HFFc6 (cell line): ENCODE data around the gene MMP24. TPM values are rescaled to one million over a fixed set of nuclear protein-coding genes. Genes with fewer than 3 reads are reported as not detected.

ENCODE experiments used
- DNase-seq: peaks from one replicate; pipeline ENCODE4 v3.0.0-alpha.2; 2018
- H3K27ac Mint-ChIP-seq: 2 replicates; pipeline ENCODE4 v1.8.0; 2020; ENCODE audit warnings: mild to moderate bottlenecking, mixed read lengths
- H3K27me3 Mint-ChIP-seq: 2 replicates; pipeline ENCODE4 v1.8.0; 2021; ENCODE audit warnings: mild to moderate bottlenecking, moderate library complexity, mixed read lengths; ENCODE audit not compliant: insufficient read depth
- H3K36me3 Mint-ChIP-seq: 2 replicates; pipeline ENCODE4 v1.8.0; 2021; ENCODE audit warnings: low read depth, mixed read lengths
- H3K4me1 Mint-ChIP-seq: 2 replicates; pipeline ENCODE4 v1.8.0; 2020; ENCODE audit warnings: low read depth, mixed read lengths
- H3K4me3 Mint-ChIP-seq: 2 replicates; pipeline ENCODE4 v1.8.0; 2020; ENCODE audit warnings: mild to moderate bottlenecking, moderate library complexity, mixed read lengths
- H3K9me3 Mint-ChIP-seq: 2 replicates; pipeline ENCODE4 v1.8.0; 2020; ENCODE audit warnings: mild to moderate bottlenecking, mixed read lengths
- total RNA-seq, 6 experiments: library from RNA; stranded (reverse); fragmentation: NEBNext Ultra II Directional; extraction: Animal tissue kit (Norgen Biotek cat#: 25700); gene quantifications; 2 replicates in 1 of 6; 3 replicates in 5 of 6; pipeline ENCODE4 v1.2.3, GENCODE V29; 2021
- TF ChIP-seq, protein P1 (sequence below): fragments of 200-600 bp; sonication (generic); IDR thresholded peaks from 2 replicates; pipeline ENCODE4 v1.5.0; 2021; ENCODE audit warnings: antibody characterized with exemption, mild to moderate bottlenecking

MMP24 gene
- total RNA-seq, 6 experiments from 2014 or later, result 0.48 to 1.2 (median 0.65) TPM

GRCh38 chr20:35215066-35215956, 11.2 kb upstream of the MMP24 start:
- Mint-ChIP-seq H3K27ac (peak overlapping the region; percentile 65), H3K36me3 (no peaks in the 10 kb centered on the region), H3K27me3 (peaks cover 5% of the 10 kb centered on the region; the same call in 1 of the 2 replicates), H3K9me3 (no peaks in the 10 kb centered on the region), H3K4me3 (peak overlapping the region; percentile 41; the same call in 1 of the 2 replicates), H3K4me1 (peaks cover 29% of the 10 kb centered on the region)
- DNase-seq, result peak; percentile 82
- TF ChIP-seq, protein P1, sequence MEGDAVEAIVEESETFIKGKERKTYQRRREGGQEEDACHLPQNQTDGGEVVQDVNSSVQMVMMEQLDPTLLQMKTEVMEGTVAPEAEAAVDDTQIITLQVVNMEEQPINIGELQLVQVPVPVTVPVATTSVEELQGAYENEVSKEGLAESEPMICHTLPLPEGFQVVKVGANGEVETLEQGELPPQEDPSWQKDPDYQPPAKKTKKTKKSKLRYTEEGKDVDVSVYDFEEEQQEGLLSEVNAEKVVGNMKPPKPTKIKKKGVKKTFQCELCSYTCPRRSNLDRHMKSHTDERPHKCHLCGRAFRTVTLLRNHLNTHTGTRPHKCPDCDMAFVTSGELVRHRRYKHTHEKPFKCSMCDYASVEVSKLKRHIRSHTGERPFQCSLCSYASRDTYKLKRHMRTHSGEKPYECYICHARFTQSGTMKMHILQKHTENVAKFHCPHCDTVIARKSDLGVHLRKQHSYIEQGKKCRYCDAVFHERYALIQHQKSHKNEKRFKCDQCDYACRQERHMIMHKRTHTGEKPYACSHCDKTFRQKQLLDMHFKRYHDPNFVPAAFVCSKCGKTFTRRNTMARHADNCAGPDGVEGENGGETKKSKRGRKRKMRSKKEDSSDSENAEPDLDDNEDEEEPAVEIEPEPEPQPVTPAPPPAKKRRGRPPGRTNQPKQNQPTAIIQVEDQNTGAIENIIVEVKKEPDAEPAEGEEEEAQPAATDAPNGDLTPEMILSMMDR, result no peak

- H3K4me3 Mint-ChIP-seq, result no peak overlapping the region
- peaks cover 5% of the 10 kb centered on the region; the same call in 1 of the 2 replicates for H3K27me3 Mint-ChIP-seq
- no peak overlapping the region for H3K27ac Mint-ChIP-seq
- no peaks in the 10 kb centered on the region for H3K36me3 Mint-ChIP-seq
- TF ChIP-seq, protein P1, result no peak
- no peak for DNase-seq
- H3K4me1 Mint-ChIP-seq, result peaks cover 29% of the 10 kb centered on the region
- no peaks in the 10 kb centered on the region for H3K9me3 Mint-ChIP-seq
Observed at GRCh38 chr20:35216541-35216940, 9.9 kb upstream of the MMP24 start.

DNA sequence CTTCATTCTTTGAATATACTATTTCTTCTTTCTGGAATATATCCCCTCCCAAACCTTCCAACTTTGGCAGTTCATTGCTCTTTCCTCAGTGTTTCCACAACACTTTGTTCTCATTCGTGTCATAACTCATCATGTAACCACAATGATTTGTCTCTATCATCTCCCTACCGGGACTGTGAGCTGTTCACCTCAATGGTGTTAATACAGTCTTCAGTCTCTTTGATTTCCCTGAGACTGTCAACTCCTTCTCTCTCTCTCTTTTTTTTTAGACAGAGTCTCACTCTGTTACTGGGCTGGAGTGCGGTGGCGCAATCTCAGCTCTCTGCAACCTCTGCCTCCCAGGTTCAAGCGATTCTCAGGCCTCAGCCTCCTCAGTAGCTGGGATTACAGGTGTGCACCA, 2.5 kb upstream of the MMP24 start:
- Mint-ChIP-seq H3K27ac (no peak overlapping the region), H3K4me1 (peaks cover 8% of the 10 kb centered on the region), H3K9me3 (no peaks in the 10 kb centered on the region), H3K27me3 (peaks cover 18% of the 10 kb centered on the region), H3K4me3 (no peak overlapping the region), H3K36me3 (peaks cover 4% of the 10 kb centered on the region; the same call in 1 of the 2 replicates)
- TF ChIP-seq, protein P1, result no peak
- no peak for DNase-seq

DNA sequence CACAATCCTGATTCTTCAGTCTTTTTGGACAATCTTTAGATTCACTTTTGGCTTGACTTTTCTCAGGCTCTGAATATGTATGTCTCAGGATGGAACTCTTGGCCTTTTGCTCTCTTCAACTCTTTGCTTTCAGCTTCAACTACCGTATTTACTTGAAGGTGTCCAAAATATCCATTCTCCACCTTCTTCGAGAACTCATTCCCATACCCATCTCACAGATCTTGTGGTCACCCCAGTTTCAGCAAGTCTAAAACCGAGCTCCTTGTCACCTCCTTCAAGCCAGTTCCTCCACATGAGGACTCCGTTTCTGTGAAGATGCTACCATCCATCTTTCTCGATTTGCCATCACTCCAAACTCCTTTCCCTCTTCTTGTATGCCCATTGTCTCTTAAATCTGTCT, 2.0 kb upstream of the MMP24 start:
- no peak for DNase-seq
- Mint-ChIP-seq H3K27ac (no peak overlapping the region), H3K9me3 (no peaks in the 10 kb centered on the region), H3K27me3 (peaks cover 19% of the 10 kb centered on the region), H3K4me1 (peaks cover 8% of the 10 kb centered on the region), H3K4me3 (no peak overlapping the region), H3K36me3 (peaks cover 4% of the 10 kb centered on the region; the same call in 1 of the 2 replicates)
- TF ChIP-seq, protein P1, result no peak

DNA sequence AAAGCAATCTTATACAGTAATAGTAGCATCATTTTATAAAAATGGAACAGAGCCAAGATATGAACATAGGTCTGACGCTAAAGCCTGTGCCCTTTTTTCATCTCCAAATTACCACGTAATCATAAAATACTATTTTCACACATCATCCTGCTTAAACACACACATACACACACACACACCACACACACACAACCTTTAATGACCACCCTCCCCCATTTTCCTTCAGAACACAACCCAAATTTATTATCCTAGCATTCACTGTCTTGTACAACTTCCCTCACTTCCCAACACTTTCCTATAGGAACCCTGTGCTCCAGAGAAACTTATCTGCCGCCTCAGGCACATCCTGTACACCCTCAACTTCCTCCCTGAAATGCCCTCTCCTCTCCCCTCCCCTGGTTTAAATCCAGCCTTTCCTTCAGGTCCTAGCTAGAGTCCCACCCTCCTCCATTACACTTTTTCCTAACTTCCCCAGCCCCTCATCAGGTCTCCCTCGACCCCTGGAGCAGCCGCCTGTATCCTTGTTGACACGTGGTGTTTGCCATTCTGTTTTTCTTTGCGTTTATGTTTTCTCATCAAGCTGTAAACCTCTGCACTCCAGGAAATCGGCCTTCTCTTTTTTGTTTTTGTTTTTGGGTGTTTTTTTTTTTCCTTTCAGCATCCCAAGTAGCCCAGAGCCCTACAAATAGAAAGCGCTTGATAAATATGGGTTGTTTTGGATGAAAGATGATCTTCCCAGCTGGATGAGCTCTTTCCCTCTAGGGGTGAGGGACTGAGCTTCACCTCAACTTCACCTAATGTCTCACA, 968 bp upstream of the MMP24 start:
- H3K9me3 Mint-ChIP-seq, result no peaks in the 10 kb centered on the region
- no peak for DNase-seq
- H3K36me3 Mint-ChIP-seq, result peaks cover 4% of the 10 kb centered on the region; the same call in 1 of the 2 replicates
- no peak overlapping the region for H3K27ac Mint-ChIP-seq
- TF ChIP-seq, protein P1, result no peak
- peaks cover 19% of the 10 kb centered on the region for H3K27me3 Mint-ChIP-seq
- H3K4me1 Mint-ChIP-seq, result peaks cover 8% of the 10 kb centered on the region
- H3K4me3 Mint-ChIP-seq, result peak overlapping the region; percentile 71
